DND-41 (cell line): ENCODE data around the gene TTBK1.

Source experiments
- ATAC-seq: fragments of 200-7000 bp; cut with Tn5 transposase; 3 replicates; pipeline ENCODE4 v1.9.1; 2021; ENCODE audit warnings: low read depth; ENCODE audit not compliant: insufficient read depth
- DNase-seq: peaks from one replicate; pipeline ENCODE4 v3.0.0-alpha.2; 2020
- H2AFZ ChIP-seq: 2 replicates; pipeline ENCODE4 v1.6.0; 2012; ENCODE audit warnings: low read depth, low read length
- H3K27ac ChIP-seq: 2 replicates; pipeline ENCODE4 v1.5.1; 2012; ENCODE audit warnings: low read length, inconsistent platforms
- H3K27me3 ChIP-seq: fragments of 200-600 bp; sonication (generic); 2 replicates; pipeline ENCODE4 v1.6.0; 2012; ENCODE audit warnings: low read length, mild to moderate bottlenecking, inconsistent platforms; ENCODE audit not compliant: insufficient read depth, poor library complexity
- H3K36me3 ChIP-seq: 2 replicates; pipeline ENCODE4 v1.5.1; 2012; ENCODE audit warnings: low read length, inconsistent platforms; ENCODE audit not compliant: insufficient read depth
- H3K4me1 ChIP-seq: 2 replicates; pipeline ENCODE4 v1.5.1; 2012; ENCODE audit warnings: mild to moderate bottlenecking, low read length; ENCODE audit not compliant: insufficient read depth
- H3K4me2 ChIP-seq: 2 replicates; pipeline ENCODE4 v1.6.0; 2012; ENCODE audit warnings: mild to moderate bottlenecking, moderate library complexity, low read length, inconsistent platforms; ENCODE audit not compliant: insufficient read depth
- H3K4me3 ChIP-seq, 2 experiments: fragments of 200-600 bp in 1 of 2; shearing (Covaris generic) in 1 of 2; 2 replicates each; pipeline ENCODE4 v1.5.1; 2012 to 2016; ENCODE audit warnings: inconsistent platforms in 2 of 2, low read length in 2 of 2, mild to moderate bottlenecking in 2 of 2, low read depth in 1 of 2, moderate library complexity in 1 of 2
- H3K79me2 ChIP-seq: 2 replicates; pipeline ENCODE4 v1.6.0; 2012; ENCODE audit warnings: low read length, inconsistent platforms; ENCODE audit not compliant: insufficient read depth
- H3K9ac ChIP-seq: 2 replicates; pipeline ENCODE4 v1.6.0; 2012; ENCODE audit warnings: low read depth, mild to moderate bottlenecking, inconsistent platforms, low read length, moderate library complexity
- H3K9me3 ChIP-seq: 2 replicates; pipeline ENCODE4 v1.5.1; 2012; ENCODE audit warnings: low read length, moderate library complexity, mild to moderate bottlenecking, inconsistent platforms; ENCODE audit not compliant: insufficient read depth, severe bottlenecking
- H4K20me1 ChIP-seq: 2 replicates; pipeline ENCODE4 v1.6.0; 2012; ENCODE audit warnings: low read length; ENCODE audit not compliant: insufficient read depth
- EZH2 ChIP-seq: IDR thresholded peaks from 3 replicates; pipeline ENCODE4 v1.6.1; 2012; ENCODE audit warnings: borderline replicate concordance, low read depth, mild to moderate bottlenecking, moderate library complexity, low read length, inconsistent platforms; ENCODE audit not compliant: severe bottlenecking
- TF ChIP-seq, protein P1 (sequence below): IDR thresholded peaks from 2 replicates; pipeline ENCODE4 v1.5.1; 2012; ENCODE audit warnings: borderline replicate concordance, low read length, moderate library complexity, mild to moderate bottlenecking; ENCODE audit not compliant: poor library complexity, severe bottlenecking; ENCODE audit errors: extremely low read depth

The TTBK1 gene

DNA sequence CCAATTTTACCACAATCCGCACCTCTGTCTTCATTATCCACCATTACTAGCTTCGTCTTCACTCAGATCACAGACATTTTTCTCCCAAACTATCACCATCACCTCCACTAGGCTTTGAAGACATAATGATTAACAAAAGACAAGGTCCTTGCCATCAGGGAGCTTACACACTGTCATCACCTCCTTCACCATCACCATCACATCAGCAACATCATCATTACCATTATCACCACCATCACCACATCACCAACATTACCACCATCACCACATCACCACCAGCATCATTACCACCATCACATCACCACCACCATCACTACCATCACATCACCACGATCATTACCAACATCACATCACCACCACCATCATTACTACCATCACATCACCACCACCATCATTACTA is 50.4 kb downstream of the TTBK1 start:
- peaks cover 13% of the 10 kb centered on the region for H3K27me3 ChIP-seq
- no peaks in the 10 kb centered on the region for H3K79me2 ChIP-seq
- H3K4me1 ChIP-seq: no peaks in the 10 kb centered on the region
- no peak overlapping the region for H3K27ac ChIP-seq
- no peaks in the 10 kb centered on the region for H3K36me3 ChIP-seq
- H3K9me3 ChIP-seq: no peaks in the 10 kb centered on the region
- no peak for DNase-seq
- TF ChIP-seq, protein P1, sequence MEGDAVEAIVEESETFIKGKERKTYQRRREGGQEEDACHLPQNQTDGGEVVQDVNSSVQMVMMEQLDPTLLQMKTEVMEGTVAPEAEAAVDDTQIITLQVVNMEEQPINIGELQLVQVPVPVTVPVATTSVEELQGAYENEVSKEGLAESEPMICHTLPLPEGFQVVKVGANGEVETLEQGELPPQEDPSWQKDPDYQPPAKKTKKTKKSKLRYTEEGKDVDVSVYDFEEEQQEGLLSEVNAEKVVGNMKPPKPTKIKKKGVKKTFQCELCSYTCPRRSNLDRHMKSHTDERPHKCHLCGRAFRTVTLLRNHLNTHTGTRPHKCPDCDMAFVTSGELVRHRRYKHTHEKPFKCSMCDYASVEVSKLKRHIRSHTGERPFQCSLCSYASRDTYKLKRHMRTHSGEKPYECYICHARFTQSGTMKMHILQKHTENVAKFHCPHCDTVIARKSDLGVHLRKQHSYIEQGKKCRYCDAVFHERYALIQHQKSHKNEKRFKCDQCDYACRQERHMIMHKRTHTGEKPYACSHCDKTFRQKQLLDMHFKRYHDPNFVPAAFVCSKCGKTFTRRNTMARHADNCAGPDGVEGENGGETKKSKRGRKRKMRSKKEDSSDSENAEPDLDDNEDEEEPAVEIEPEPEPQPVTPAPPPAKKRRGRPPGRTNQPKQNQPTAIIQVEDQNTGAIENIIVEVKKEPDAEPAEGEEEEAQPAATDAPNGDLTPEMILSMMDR: no peak
- TF ChIP-seq EZH2: no peak
- ATAC-seq: no peak
- no peak overlapping the region for H2AFZ ChIP-seq
- no peak overlapping the region for H3K4me3 ChIP-seq
- no peaks in the 10 kb centered on the region for H4K20me1 ChIP-seq
- no peak overlapping the region for H3K4me2 ChIP-seq
- H3K9ac ChIP-seq: no peak overlapping the region

DNA sequence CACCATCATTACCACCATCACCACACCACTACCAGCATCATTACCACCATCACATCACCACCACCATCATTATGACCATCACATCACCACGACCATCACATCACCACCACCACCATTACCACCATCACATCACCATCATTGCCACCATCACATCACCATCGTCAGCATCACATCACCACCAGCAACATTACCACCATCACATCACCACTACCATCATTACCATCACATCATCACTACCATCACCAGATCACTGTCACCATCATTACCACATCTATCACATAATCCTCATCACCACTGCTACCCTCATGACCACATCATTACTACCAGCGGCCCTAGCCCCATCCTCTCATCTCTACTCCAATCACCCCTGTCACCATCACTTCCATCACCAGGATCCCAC is 51.3 kb downstream of the TTBK1 start:
- H3K79me2 ChIP-seq: no peaks in the 10 kb centered on the region
- no peaks in the 10 kb centered on the region for H4K20me1 ChIP-seq
- no peak overlapping the region for H2AFZ ChIP-seq
- no peak for TF ChIP-seq EZH2
- TF ChIP-seq, protein P1: no peak
- H3K27ac ChIP-seq: no peak overlapping the region
- DNase-seq (no peak), ATAC-seq (no peak)
- H3K27me3 ChIP-seq: peaks cover 13% of the 10 kb centered on the region
- no peak overlapping the region for H3K9ac ChIP-seq
- no peak overlapping the region for H3K4me3 ChIP-seq
- H3K9me3 ChIP-seq: no peaks in the 10 kb centered on the region
- no peaks in the 10 kb centered on the region for H3K4me1 ChIP-seq
- no peak overlapping the region for H3K4me2 ChIP-seq
- no peaks in the 10 kb centered on the region for H3K36me3 ChIP-seq

- DNase-seq (no peak), ATAC-seq (no peak)
- Histone ChIP-seq H3K9ac (no peak overlapping the region), H3K4me1 (no peaks in the 10 kb centered on the region), H3K27ac (no peak overlapping the region), H3K36me3 (no peaks in the 10 kb centered on the region), H3K27me3 (peaks cover 13% of the 10 kb centered on the region), H3K4me3 (no peak overlapping the region), H4K20me1 (no peaks in the 10 kb centered on the region), H2AFZ (no peak overlapping the region), H3K79me2 (no peaks in the 10 kb centered on the region), H3K9me3 (no peaks in the 10 kb centered on the region), H3K4me2 (no peak overlapping the region)
- TF ChIP-seq, protein P1: no peak
Observed at GRCh38 chr6:43295456-43295855, 52.2 kb downstream of the TTBK1 start.
